Nephron progenitor cell (in vitro differentiated cells): ENCODE data around the gene GHRH.

Experiments
- DNase-seq: peaks from one replicate; pipeline ENCODE4 v3.0.0; 2021
- H3K27ac Mint-ChIP-seq: 2 replicates; pipeline ENCODE4 v1.8.0; 2021; ENCODE audit warnings: mild to moderate bottlenecking, moderate library complexity, mixed read lengths
- H3K27me3 Mint-ChIP-seq: 2 replicates; pipeline ENCODE4 v1.8.0; 2021; ENCODE audit warnings: mild to moderate bottlenecking, low read depth, mixed read lengths; ENCODE audit not compliant: poor library complexity
- H3K36me3 Mint-ChIP-seq: 2 replicates; pipeline ENCODE4 v1.8.0; 2021; ENCODE audit warnings: low read depth, mixed read lengths
- H3K4me1 Mint-ChIP-seq: 2 replicates; pipeline ENCODE4 v1.8.0; 2021; ENCODE audit warnings: mixed read lengths
- H3K4me3 Mint-ChIP-seq: 2 replicates; pipeline ENCODE4 v1.8.0; 2021; ENCODE audit warnings: mild to moderate bottlenecking, moderate library complexity, mixed read lengths
- H3K9me3 Mint-ChIP-seq: 2 replicates; pipeline ENCODE4 v1.8.0; 2021; ENCODE audit warnings: mild to moderate bottlenecking, moderate library complexity, mixed read lengths
- TF ChIP-seq, protein P1 (sequence below): fragments of 200-600 bp; sonication (generic); IDR thresholded peaks from 2 replicates; pipeline ENCODE4 v1.5.0; 2021; ENCODE audit warnings: antibody characterized with exemption

GHRH gene

GRCh38 chr20:37280403-37280802 is 18.8 kb upstream of the GHRH start:
- H3K27ac Mint-ChIP-seq, result no peak overlapping the region
- no peaks in the 10 kb centered on the region for H3K9me3 Mint-ChIP-seq
- no peaks in the 10 kb centered on the region for H3K36me3 Mint-ChIP-seq
- peaks cover 36% of the 10 kb centered on the region for H3K4me1 Mint-ChIP-seq
- TF ChIP-seq, protein P1, sequence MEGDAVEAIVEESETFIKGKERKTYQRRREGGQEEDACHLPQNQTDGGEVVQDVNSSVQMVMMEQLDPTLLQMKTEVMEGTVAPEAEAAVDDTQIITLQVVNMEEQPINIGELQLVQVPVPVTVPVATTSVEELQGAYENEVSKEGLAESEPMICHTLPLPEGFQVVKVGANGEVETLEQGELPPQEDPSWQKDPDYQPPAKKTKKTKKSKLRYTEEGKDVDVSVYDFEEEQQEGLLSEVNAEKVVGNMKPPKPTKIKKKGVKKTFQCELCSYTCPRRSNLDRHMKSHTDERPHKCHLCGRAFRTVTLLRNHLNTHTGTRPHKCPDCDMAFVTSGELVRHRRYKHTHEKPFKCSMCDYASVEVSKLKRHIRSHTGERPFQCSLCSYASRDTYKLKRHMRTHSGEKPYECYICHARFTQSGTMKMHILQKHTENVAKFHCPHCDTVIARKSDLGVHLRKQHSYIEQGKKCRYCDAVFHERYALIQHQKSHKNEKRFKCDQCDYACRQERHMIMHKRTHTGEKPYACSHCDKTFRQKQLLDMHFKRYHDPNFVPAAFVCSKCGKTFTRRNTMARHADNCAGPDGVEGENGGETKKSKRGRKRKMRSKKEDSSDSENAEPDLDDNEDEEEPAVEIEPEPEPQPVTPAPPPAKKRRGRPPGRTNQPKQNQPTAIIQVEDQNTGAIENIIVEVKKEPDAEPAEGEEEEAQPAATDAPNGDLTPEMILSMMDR, result no peak
- peaks cover 20% of the 10 kb centered on the region for H3K27me3 Mint-ChIP-seq
- no peak overlapping the region for H3K4me3 Mint-ChIP-seq
- DNase-seq, result no peak

- Mint-ChIP-seq H3K36me3 (no peaks in the 10 kb centered on the region), H3K27ac (no peak overlapping the region), H3K9me3 (no peaks in the 10 kb centered on the region), H3K4me1 (peaks cover 34% of the 10 kb centered on the region), H3K4me3 (no peak overlapping the region), H3K27me3 (peaks cover 17% of the 10 kb centered on the region)
- TF ChIP-seq, protein P1, result no peak
- no peak for DNase-seq
Measured at GRCh38 chr20:37279820-37280219, 18.2 kb upstream of the GHRH start.

DNA sequence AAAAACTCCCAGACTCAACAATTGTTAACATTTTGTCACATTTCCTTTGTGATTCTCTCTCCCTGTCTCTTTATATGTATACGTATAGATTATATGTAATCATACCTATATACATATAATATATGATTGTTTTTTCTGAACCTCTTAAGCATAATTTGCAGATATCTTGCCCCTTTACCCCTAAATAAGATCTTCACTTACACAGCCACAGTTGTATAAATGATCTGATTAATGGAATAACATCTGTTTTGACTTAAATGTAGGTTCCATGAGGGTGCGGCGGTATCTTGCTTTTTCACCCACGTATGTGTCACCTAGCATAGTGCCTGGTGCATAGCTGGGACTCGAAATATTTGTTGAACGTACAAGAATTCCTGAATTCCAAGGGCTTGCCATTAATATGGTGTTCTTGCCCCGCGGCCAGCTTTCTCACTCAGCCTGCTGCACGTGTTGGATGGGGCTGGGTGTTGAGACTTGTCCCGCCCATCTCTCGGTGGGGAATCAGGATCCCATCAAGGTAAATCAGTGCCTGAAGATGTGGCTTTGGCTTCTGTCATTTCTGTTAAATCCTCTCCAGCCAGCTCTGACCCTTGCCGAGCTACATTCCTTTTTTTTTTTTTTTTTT is 17.5 kb upstream of the GHRH start:
- peaks cover 31% of the 10 kb centered on the region for H3K4me1 Mint-ChIP-seq
- H3K36me3 Mint-ChIP-seq, result no peaks in the 10 kb centered on the region
- no peak overlapping the region for H3K4me3 Mint-ChIP-seq
- H3K27ac Mint-ChIP-seq, result no peak overlapping the region
- TF ChIP-seq, protein P1, result no peak
- H3K27me3 Mint-ChIP-seq, result peaks cover 19% of the 10 kb centered on the region
- DNase-seq, result no peak
- no peaks in the 10 kb centered on the region for H3K9me3 Mint-ChIP-seq

DNA sequence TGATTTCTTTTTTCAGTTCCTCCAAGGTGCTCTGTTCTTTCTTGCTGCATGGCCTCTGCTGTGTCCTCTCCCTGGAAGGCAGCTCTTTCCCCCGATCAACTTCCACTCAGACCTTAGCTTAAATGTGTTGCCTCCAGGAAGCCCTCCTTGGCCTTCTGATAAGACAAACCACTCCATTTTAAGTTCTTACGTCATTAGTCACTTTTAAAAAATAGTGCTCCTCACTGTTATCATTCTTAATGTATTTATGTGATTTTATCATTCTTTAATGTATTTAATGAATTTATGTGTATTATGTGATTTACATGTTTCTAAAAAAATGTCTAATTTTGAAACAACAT is 15.6 kb upstream of the GHRH start:
- no peak for DNase-seq
- Mint-ChIP-seq H3K9me3 (no peaks in the 10 kb centered on the region), H3K27ac (no peak overlapping the region), H3K27me3 (peaks cover 26% of the 10 kb centered on the region), H3K36me3 (no peaks in the 10 kb centered on the region), H3K4me3 (no peak overlapping the region), H3K4me1 (peaks cover 19% of the 10 kb centered on the region)
- TF ChIP-seq, protein P1, result no peak

DNA sequence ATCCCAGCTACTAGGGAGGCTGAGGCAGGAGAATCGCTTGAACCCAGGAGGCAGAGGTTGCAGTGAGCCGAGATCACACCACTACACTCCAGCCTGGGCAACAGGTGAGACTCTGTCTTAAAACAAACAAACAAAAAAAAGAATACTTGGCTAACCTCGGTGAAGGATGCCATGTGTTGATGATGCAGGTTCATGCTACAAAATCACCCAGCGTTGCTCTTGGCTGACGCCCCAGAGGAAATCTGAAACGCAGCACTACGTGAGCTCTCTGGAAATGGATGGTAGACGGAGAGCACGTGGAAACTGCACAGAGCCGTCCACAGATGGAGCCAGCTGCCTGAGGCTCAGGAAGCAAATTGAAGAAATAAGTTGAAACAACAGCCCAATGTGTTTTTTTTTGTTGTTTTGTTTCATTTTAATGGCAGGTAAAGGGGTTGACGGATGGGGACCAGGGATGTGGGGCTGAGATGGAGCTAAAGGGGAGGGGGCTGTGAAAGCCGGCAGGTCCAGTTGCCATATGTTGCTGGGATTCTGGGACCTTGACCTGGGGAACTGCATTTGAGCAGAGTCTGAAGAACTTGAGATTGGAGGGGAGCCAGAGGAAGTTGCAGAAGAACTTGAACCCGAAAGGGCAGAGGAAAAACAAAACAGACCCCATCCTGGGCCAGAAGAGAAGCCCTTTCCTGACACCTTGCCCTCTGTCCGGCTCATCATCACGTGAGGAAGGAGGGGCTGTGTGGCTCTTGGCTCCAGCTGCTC is 15.1 kb upstream of the GHRH start:
- TF ChIP-seq, protein P1, result no peak
- Mint-ChIP-seq H3K9me3 (no peaks in the 10 kb centered on the region), H3K4me1 (peaks cover 16% of the 10 kb centered on the region), H3K4me3 (no peak overlapping the region), H3K36me3 (no peaks in the 10 kb centered on the region), H3K27ac (no peak overlapping the region), H3K27me3 (peaks cover 26% of the 10 kb centered on the region)
- DNase-seq, result no peak
